Kidney (tissue), 14 donors: ENCODE data around the gene PIP4K2A. TPM values are rescaled to one million over a fixed set of nuclear protein-coding genes. Genes with fewer than 3 reads are reported as not detected.
A peak's percentile ranks its signal among the peaks of the same experiment; 100 is the strongest.

Experiments used
- DNase-seq, 5 donors: peaks; one replicate each; pipeline ENCODE4 v3.0.0-alpha.2; 2013 to 2020
- FAIRE-seq: peaks from 2 replicates; lab custom pipeline; 2012; peaks lifted over from hg19 to GRCh38; lab: Jason Lieb, UNC
- H3K27ac ChIP-seq, 2 donors: one replicate each; pipeline ENCODE4 v1.7.0; 2013; ENCODE audit warnings: low read depth in 2 of 2, low read length in 2 of 2, inconsistent platforms in 1 of 2
- H3K27me3 ChIP-seq: one replicate; pipeline ENCODE4 v1.7.1; 2013; ENCODE audit warnings: low read length, inconsistent platforms; ENCODE audit not compliant: control insufficient read depth, insufficient read depth
- H3K36me3 ChIP-seq, 3 donors: one replicate each; pipeline versions ENCODE4 v1.7.0 to v1.7.1; 2013; ENCODE audit warnings: low read length in 3 of 3, control low read depth in 1 of 3, inconsistent platforms in 1 of 3; ENCODE audit not compliant: insufficient read depth in 3 of 3, control insufficient read depth in 2 of 3
- H3K4me1 ChIP-seq, 3 donors: one replicate each; pipeline versions ENCODE4 v1.7.0 to v1.7.1; 2013; ENCODE audit warnings: low read length in 3 of 3, inconsistent platforms in 1 of 3, low read depth in 1 of 3; ENCODE audit not compliant: control insufficient read depth in 2 of 3, insufficient read depth in 2 of 3
- H3K4me3 ChIP-seq, 3 donors: one replicate each; pipeline versions ENCODE4 v1.7.0 to v1.8.1; 2013; ENCODE audit warnings: low read length in 3 of 3, control low read depth in 1 of 3, inconsistent platforms in 1 of 3
- H3K9ac ChIP-seq, 3 donors: one replicate each; pipeline versions ENCODE4 v1.7.0 to v1.7.1; 2013; ENCODE audit warnings: low read length in 3 of 3, control low read depth in 1 of 3, inconsistent platforms in 1 of 3
- H3K9me3 ChIP-seq, 3 donors: one replicate each; pipeline versions ENCODE4 v1.7.0 to v1.7.1; 2013; ENCODE audit warnings: low read length in 3 of 3, control low read depth in 1 of 3, inconsistent platforms in 1 of 3; ENCODE audit not compliant: control insufficient read depth in 2 of 3, insufficient read depth in 1 of 3
- intact Hi-C: fragments of 100-400 bp; cut with DNase I; formaldehyde crosslinking; loops from one replicate; pipeline ENCODE4 v1.11.1; 2022
- polyA plus RNA-seq: library from polyadenylated mRNA; stranded (reverse); fragments of 350-450 nt; fragmentation: Illumina TruSeq; extraction: RNeasy Lipid Tissue Mini Kit (QIAGEN cat#74804); gene quantifications from one replicate; pipeline ENCODE4 v1.2.3, GENCODE V29; 2014; ENCODE audit warnings: low read depth, low replicate concordance; ENCODE audit not compliant: insufficient read depth
- total RNA-seq: library from RNA; stranded (reverse); fragmentation: NEBNext Ultra II Directional; extraction: Animal tissue kit (Norgen Biotek cat#: 25700); gene quantifications from one replicate; pipeline ENCODE4 v1.2.1, GENCODE V29; 2021
- TF ChIP-seq, protein P1 (sequence below): IDR thresholded peaks from 3 replicates; pipeline ENCODE4 v1.5.1; 2012; ENCODE audit warnings: mild to moderate bottlenecking, moderate library complexity, borderline replicate concordance; ENCODE audit not compliant: insufficient read depth; ENCODE audit errors: extremely low read depth
- donor health status: control.
- donor health status: control.
- donor health status: control.
- donor health status: control.
- donor health status: control.
- donor health status: DM: yes; HTN: yes; CAD: no.
- donor health status: Normal renal cell carcinoma (clear cell type).

The PIP4K2A gene
- total and polyA plus RNA-seq, 2 donors from 2014 or later: 12.2 to 54.6 TPM

DNA sequence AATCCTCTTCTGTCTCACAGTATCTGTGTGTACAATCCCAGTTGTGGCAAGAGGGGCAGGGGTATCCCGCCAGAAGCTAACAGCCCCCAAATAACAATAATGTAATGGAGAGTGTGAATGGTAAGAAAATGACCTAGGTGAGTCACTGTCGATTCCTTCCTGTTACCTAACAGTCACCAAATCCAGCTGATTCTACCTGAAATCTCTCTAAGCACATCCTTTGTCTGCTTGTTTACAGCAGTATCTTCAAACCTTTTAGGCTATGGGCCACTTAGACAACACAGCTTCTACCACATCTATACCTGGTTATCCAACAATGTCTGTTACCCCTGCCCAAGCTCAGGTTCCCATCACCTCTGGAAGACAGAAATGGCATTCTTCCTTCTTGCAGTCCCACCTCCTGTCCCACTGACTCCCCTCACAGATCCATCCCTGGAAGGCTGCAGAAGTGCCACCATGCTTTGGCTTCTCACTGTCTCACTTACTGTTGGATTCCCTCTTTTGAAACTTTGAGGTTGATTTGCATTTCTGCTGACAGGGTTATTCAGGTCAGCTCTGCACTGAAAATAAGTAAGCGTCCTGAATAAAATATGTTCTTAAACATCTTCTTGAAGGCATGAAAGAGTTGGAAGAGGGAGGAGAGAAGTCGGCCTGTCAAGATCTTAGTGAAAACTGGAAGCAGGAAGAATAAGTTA, 13.1 kb downstream of the PIP4K2A start:
- Histone ChIP-seq H3K4me3 (no peak overlapping the region), H3K36me3 (no peaks in the 10 kb centered on the region), H3K9ac (no peak overlapping the region), H3K27ac (no peak overlapping the region), H3K9me3 (no peaks in the 10 kb centered on the region), H3K27me3 (no peaks in the 10 kb centered on the region), H3K4me1 (peaks cover 0 to 22% (median 2%) of the 10 kb centered on the region in 3 donors)
- FAIRE-seq (no peak), DNase-seq (no peak)
- TF ChIP-seq, protein P1, sequence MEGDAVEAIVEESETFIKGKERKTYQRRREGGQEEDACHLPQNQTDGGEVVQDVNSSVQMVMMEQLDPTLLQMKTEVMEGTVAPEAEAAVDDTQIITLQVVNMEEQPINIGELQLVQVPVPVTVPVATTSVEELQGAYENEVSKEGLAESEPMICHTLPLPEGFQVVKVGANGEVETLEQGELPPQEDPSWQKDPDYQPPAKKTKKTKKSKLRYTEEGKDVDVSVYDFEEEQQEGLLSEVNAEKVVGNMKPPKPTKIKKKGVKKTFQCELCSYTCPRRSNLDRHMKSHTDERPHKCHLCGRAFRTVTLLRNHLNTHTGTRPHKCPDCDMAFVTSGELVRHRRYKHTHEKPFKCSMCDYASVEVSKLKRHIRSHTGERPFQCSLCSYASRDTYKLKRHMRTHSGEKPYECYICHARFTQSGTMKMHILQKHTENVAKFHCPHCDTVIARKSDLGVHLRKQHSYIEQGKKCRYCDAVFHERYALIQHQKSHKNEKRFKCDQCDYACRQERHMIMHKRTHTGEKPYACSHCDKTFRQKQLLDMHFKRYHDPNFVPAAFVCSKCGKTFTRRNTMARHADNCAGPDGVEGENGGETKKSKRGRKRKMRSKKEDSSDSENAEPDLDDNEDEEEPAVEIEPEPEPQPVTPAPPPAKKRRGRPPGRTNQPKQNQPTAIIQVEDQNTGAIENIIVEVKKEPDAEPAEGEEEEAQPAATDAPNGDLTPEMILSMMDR: no peak
- intact Hi-C loops: loop anchor here (10.0 kb wide), 1 partner anchor 106 kb away; no protein-coding TSS in a partner anchor

DNA sequence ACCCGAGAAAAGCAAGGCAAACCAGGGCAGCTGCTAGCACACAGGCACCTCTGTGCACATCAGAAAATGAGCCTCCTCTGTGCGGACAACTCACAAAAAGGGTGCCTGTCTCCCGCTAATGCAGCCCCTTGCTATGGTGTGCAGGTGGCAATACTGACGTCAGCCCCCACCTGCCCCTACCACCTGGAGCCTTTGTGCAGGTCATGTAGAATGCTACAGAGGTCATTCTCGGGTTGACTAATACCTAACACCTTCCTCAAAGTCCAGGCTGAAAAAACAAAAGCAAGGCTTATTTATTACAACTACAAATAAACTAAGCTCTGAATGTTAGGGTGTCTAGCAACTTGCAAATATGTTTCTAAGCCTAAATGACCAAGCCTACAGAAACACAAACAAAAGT, 13.9 kb downstream of the PIP4K2A start:
- H3K27me3 ChIP-seq: no peaks in the 10 kb centered on the region
- TF ChIP-seq, protein P1: no peak
- H3K4me3 ChIP-seq: no peak overlapping the region
- H3K9ac ChIP-seq: no peak overlapping the region
- H3K9me3 ChIP-seq: no peaks in the 10 kb centered on the region
- H3K4me1 ChIP-seq: peaks cover 0 to 22% (median 2%) of the 10 kb centered on the region in 3 donors
- no peak for DNase-seq
- H3K27ac ChIP-seq: no peak overlapping the region
- no peak for FAIRE-seq
- intact Hi-C loops: loop anchor here (10.0 kb wide), 1 partner anchor 106 kb away; no protein-coding TSS in a partner anchor
- no peaks in the 10 kb centered on the region for H3K36me3 ChIP-seq

DNA sequence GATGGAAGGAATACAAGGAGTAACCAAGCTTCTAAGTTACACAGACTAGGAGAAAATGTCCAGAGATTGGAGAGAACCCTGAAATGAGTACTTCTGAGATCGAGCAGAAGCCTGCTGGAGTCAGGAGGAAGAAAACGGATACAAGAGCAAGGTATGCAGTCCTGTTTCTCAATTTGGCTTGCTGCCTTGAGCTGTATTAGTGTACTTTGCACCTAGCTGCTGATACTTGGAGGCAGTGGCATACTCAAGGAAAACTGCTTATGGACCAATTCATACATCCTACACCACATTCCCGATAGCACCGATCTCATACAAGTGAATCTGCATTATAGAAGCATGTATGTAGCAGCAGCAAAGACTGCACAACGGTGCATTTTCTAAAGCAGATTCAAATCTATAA, 14.4 kb downstream of the PIP4K2A start:
- H3K9me3 ChIP-seq: no peaks in the 10 kb centered on the region
- FAIRE-seq: no peak
- H3K4me3 ChIP-seq: no peak overlapping the region
- TF ChIP-seq, protein P1: no peak
- peak overlapping the region in 1 of 2 donors; percentile 17 for H3K27ac ChIP-seq
- intact Hi-C loops: loop anchor here (10.0 kb wide), 1 partner anchor 105 kb away; no protein-coding TSS in a partner anchor
- H3K4me1 ChIP-seq: peaks cover 0 to 22% (median 2%) of the 10 kb centered on the region in 3 donors
- H3K36me3 ChIP-seq: no peaks in the 10 kb centered on the region
- DNase-seq: no peak
- H3K9ac ChIP-seq: no peak overlapping the region
- H3K27me3 ChIP-seq: no peaks in the 10 kb centered on the region
